Bronchial epithelial cell (primary cell): ENCODE results near the gene YEATS2. TPM values are rescaled to one million over a fixed set of nuclear protein-coding genes. Genes with fewer than 3 reads are reported as not detected.
A peak's percentile ranks its signal among the peaks of the same experiment; 100 is the strongest.

Source experiments
- DNase-seq: peaks from one replicate; pipeline ENCODE4 v3.0.0-alpha.2; 2010; ENCODE audit warnings: low read depth
- FAIRE-seq: peaks from 2 replicates; lab custom pipeline; 2011; peaks lifted over from hg19 to GRCh38; lab: Jason Lieb, UNC
- H3K27me3 ChIP-seq: 2 replicates; pipeline ENCODE4 v1.5.1; 2011; ENCODE audit warnings: low read length; ENCODE audit not compliant: control insufficient read depth, insufficient read depth
- H3K36me3 ChIP-seq: 2 replicates; pipeline ENCODE4 v1.5.1; 2011; ENCODE audit warnings: low read length; ENCODE audit not compliant: control insufficient read depth, insufficient read depth
- H3K4me3 ChIP-seq: 2 replicates; pipeline ENCODE4 v1.5.1; 2011; ENCODE audit warnings: mild to moderate bottlenecking, low read depth, low read length, control low read depth
- CTCF ChIP-seq: IDR thresholded peaks from 2 replicates; pipeline ENCODE4 v1.5.1; 2011; ENCODE audit warnings: mild to moderate bottlenecking, moderate library complexity, low read length, control low read depth, inconsistent platforms; ENCODE audit not compliant: insufficient read depth, severe bottlenecking
- total RNA-seq: library from RNA; depleted of rRNA; stranded (reverse); fragments of >200 nt; gene quantifications from 2 replicates; pipeline ENCODE4 v1.2.1, GENCODE V29; 2014

Gene YEATS2
- total RNA-seq, 1 donor from 2014 or later = 18.2 TPM

GRCh38 chr3:183826448-183827250, 129.1 kb downstream of the YEATS2 start:
- Histone ChIP-seq H3K4me3 (no peak overlapping the region), H3K27me3 (no peaks in the 10 kb centered on the region), H3K36me3 (peaks cover 5% of the 10 kb centered on the region)
- no peak for TF ChIP-seq CTCF
- peak; percentile 48 for DNase-seq
- FAIRE-seq = no peak

GRCh38 chr3:183827809-183828537, 130.4 kb downstream of the YEATS2 start:
- no peak overlapping the region for H3K4me3 ChIP-seq
- H3K36me3 ChIP-seq = peaks cover 10% of the 10 kb centered on the region
- no peak for DNase-seq
- H3K27me3 ChIP-seq = no peaks in the 10 kb centered on the region
- no peak for TF ChIP-seq CTCF
- peak; percentile 79 for FAIRE-seq

- DNase-seq (no peak), FAIRE-seq (no peak)
These were observed 130.9 kb downstream of the YEATS2 start for GRCh38 chr3:183828538-183828870.

GRCh38 chr3:183829466-183829865, 131.9 kb downstream of the YEATS2 start:
- DNase-seq (no peak), FAIRE-seq (no peak)
- peaks cover 18% of the 10 kb centered on the region for H3K36me3 ChIP-seq
- no peaks in the 10 kb centered on the region for H3K27me3 ChIP-seq
- H3K4me3 ChIP-seq = no peak overlapping the region
- TF ChIP-seq CTCF = no peak

More at GRCh38 chr3:183828538-183828870, 130.9 kb downstream of the YEATS2 start:
- peaks cover 14% of the 10 kb centered on the region for H3K36me3 ChIP-seq
- H3K4me3 ChIP-seq = no peak overlapping the region
- no peaks in the 10 kb centered on the region for H3K27me3 ChIP-seq
- no peak for TF ChIP-seq CTCF

- TF ChIP-seq CTCF = no peak
- Histone ChIP-seq H3K36me3 (peaks cover 18% of the 10 kb centered on the region), H3K4me3 (no peak overlapping the region), H3K27me3 (no peaks in the 10 kb centered on the region)
- FAIRE-seq (no peak), DNase-seq (no peak)
These were observed 132.6 kb downstream of the YEATS2 start for GRCh38 chr3:183830187-183830586.
